Stimulated activated CD4-positive, alpha-beta T cell treated with anti-CD3 and anti-CD28 coated beads, Interleukin-12 subunit alpha, Interleukin-12 subunit beta, amount 100 ng/mL, for 48 hours (primary cell): ENCODE measurements around the gene NR6A1.

Experiments used
- DNase-seq, 3 donors: peaks; one replicate each; pipeline ENCODE4 v3.0.0-alpha.2; 2020; ENCODE audit warnings: low read depth in 2 of 3, low spot score in 1 of 3

Gene NR6A1

DNA sequence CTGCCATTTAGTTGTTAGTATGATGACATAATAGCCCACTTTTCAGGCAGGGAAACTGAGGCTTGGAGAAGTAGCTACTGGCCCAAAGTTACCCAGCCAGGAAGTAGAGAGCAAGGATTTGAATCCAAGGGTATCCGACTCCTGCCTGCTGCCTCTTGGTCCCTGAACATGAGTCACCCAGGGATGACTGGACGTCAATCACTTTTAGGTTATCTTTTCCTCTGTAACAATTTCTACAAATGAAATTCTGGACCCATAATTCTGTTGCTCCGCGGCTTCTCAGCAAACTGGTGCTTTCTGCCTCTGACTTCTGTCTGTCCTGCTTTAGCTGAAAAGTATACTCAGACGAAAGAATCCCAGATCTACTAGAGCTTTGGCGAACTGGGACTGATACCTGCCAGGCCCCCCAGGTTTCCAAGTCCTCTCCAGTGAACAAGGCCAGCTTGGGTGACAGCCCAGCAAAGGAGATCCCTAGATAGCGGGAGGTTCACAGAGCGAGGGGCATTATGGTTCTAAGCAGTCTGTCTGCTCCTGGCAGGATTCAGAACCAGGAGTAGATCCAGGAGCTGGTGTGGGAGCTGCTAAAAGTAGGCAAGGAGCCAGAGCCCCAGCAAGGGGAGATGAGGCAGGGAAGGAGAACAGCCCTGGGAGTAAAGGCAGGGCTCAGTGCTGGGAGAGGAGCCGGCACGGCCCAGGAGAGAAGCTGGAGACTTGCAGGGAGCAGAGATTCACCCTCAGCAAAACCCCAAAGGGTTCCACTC, 26.4 kb upstream of the NR6A1 start:
- DNase-seq = no peak

DNA sequence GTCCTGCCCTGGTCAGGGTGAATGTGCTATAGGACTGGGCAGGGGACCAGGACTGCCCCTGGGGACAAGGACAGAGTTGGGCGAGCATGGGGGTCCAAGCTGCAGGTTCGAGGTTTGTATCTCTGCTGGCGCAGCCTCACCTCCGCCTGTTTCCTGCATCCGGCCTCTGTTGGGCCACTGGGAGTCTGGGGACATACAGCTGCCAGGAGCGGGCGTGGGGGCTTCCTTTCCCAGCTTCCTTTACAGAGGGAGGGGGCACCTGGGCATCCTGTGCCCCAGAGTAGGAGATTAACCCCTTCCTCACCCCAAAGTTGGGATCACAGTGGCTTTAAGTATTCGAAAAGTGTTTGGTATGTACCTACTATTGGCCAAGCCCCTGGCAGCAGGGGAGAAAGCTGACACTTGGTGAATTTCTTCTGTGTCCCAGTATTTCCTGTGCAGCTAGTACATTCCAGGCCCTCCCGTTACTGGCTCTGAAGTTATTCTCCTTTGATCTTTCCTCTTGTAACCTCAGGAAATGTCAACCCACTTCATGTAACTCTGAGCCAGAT, 24.8 kb upstream of the NR6A1 start:
- no peak for DNase-seq

DNA sequence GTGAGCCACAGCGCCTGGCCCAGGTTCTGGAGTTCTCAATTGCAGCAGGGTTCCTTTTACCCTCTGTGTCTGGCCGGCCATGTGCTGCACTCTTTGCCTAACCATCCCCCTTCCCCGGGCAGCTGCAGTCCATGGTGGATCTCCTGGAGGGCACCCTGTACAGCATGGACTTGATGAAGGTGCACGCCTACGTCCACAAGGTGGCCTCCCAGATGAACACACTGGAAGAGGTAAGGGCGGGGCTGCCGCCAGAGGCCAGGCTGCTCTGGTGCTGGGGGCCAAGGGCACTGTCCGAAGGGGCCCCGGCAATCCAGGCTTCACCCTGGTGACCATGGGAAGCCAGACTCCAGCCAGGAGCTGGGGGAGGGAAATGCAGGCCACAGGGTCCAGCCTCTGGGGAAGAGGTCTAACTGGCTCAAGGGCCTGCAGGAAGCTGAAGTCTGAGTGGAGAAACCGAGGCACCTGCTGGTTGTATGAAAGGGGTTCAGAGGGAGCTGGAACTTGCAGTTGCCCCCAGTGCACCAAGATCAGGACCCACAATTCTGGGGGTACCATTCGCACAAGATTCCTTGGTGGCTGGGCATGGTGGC, 23.9 kb upstream of the NR6A1 start:
- no peak for DNase-seq

DNA sequence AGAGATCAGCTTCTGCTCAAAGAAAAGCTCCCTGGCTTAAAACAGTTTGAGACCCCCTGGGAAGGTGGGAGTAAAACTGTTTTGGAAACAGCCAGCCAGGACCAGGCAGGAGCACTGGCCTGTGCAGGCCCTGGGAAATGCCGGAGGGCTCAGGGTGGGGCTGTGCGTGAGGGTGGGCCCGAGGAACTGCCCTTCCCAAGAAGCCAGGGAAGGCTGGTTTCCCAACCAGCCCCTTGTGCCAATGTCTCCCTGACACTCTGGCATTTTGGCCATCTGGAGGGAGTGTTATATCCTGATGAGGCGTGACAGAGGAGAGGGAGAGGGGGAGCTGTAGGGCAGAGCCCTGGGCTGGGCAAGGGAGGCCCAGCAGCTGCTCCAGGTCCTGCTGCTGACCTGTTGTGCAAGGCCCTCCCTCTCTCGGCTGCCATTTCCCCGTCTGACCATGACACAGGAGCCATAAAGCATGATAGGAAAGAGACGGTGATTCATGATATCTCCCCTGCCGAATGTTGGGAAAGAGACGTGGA, 22.0 kb upstream of the NR6A1 start:
- no peak for DNase-seq

DNA sequence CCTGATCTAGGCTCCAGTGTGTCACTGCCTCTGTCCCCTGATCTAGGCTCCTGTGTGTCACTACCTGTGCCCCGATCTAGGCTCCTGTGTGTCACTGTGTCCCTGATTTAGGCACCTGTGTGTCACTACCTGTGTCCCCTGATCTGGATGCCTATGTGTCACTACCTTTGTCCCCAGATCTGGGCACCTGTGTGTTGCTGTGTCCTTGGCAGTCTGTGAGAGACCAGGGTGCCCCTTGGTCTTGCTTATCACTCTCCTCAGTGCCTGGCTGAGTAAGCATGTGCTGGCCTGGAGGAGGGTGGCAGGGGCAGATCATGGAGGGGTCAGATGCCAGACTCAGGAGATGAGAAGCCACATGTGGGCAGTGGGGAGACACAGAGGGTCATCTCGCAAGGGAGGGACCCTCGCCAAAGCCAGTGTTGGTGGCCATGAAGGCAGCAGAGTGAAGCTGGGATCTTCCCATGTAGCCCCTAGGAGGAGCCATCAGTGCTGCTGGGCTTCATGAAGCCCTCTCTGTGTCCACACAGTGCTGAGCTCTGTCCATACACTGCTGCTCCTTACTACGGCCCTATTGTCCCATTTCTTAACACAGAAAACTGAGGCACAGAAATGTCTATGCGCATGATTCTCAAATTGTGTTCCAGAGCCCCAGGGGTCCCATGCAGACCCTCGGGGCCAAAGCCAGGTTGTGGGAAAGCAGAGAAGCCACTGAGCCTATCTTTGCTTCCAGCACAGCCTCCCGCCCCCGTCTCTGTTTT, 21.3 kb upstream of the NR6A1 start:
- no peak for DNase-seq

DNA sequence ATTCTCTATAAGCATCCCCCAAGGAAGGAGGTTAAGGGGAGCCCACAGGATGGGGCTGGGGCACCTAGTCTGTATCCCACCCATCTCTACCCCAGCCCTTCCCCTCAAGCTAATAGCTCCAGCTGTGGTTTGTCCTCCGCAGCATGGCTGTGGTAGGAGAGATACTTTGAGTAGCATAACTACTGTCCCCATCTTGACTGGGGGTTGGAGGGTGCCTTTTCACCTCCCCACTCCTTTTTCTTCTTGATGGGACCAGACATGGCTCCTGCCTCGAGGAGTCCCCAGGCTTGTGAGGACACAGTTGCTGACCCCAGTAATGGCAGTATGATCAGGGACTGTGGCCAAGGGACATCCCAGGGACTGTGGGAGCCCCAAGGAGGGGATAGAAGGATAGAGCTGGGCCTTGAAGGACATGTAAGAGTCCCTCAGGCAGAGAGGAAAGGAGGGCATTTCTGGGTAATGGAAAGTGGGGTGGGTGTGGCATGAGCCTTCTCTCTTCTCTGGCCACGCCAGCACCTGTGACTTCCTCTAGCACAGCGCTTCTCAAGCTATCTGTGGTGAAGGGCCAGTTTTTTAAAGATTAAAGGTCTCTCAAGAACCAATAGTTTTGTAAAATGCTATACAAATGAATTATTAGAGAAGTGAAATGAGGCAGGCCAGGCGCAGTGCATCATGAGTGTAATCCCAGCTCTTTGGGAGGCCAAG, 19.8 kb upstream of the NR6A1 start:
- no peak for DNase-seq

DNA sequence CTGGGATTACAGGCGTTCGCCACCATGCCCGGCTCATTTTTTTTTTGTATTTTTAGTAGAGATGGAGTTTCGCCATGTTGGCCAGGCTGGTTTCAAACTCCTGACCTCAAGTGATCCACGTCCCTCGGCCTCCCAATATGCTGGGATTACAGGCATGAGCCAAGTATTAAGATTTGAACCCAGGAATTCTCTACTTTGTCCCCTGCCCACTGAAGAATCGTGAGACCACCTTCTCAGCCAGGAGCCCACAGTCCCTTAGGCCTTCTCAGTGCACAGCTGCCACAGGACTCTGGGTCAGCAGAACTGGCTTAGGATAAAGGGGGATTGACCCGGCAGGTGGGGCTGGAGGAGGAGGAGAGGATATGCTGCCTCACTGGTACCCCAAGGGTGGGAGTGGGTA, 19.2 kb upstream of the NR6A1 start:
- no peak for DNase-seq

DNA sequence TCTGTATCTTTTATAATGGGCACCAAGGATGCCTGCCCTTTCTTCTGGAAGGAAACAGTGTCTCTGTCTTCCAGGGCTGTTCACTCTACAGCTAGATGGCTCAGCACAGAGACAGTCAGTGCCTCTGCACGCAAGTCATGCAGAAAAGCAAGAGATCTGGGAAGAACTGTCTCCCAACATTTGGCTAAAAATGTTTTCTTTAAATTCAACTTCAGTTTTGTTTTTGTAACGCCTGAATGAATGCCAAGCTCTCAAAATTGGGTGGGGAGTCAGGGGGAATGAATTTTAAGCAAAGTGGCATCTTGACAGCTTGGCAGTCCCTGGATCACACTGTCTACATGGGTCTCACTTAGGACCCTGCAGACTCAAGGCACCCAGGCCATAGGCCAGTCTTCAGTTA, 18.4 kb upstream of the NR6A1 start:
- DNase-seq = no peak

DNA sequence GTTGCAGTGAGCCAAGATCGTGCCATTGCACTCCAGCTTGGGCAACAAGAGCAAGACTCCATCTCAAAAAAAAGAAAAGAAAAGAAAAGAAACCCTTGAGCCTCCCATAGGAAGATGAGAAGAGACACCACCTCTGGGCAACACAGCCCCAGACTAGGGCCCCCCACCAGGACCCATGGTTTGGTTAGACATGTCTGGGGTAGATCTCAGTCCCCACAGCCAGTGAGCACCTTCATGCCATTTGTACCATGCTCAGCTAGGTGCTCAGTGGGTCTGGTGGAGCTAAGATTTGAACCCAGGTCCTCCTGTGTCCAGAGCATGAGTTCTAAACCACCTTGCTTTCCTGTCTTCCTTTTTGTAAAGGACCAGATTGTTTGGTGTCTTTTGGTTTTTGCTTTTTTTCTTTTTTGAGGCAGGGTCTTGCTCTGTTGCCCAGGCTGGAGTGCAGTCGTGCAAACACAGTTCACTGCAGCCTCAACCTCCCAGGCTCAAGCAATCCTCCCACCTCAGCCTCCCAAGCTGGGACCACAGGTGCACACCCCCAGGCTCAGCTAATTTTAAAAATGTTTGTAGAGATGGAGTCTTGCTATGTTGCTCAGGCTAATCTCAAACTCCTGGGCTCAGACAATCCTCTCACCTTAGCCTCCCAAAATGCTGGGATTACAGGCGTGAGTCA, 17.6 kb upstream of the NR6A1 start:
- DNase-seq = no peak

DNA sequence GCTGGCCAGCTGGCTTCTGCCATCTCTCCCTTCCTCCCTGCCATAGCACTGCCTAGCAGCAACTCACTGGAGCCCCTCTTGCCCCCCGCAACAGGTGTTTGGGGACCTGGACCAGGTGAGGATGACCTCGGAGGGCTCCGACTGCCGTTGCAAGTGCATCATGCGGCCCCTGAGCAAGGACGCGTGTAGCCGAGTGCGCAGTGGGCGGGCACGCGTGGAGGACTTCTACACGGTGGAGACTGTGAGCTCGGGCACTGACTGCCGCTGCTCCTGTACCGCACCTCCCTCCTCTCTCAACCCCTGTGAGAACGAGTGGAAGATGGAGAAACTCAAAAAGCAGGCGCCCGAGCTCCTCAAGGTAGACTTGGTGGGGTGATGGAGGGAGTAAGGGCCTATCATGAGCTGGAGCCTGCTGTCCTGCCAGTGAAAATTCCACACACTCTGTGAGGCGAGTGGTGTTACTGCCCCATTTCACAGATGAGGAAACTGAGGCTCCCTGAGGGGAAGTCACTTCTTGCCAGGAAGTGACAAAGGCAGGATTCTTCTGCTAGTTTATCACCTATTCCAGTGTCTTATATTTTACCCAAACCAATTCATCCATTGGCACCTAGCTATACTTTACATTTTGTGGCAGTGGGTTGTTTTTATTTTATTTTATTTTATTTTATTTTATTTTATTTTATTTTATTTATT, 15.9 kb upstream of the NR6A1 start:
- no peak for DNase-seq

DNA sequence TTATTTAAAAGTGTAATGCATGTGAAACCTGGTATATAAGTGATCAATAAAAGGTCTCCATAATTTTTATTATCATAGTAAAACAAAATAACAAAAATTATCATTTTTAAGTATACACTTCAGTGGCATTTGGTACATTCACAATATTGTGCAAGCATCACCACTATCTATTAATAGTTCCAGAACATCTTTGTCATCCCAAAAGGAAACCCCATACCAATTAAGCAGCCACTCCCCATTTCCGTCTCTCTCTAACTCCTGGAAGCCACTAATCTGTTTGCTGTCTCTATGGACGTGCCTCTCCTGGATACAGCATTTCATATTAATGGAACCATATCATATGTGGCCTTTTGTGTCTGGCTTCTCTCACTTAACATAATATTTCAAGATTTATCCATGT, 13.4 kb upstream of the NR6A1 start:
- no peak for DNase-seq

DNA sequence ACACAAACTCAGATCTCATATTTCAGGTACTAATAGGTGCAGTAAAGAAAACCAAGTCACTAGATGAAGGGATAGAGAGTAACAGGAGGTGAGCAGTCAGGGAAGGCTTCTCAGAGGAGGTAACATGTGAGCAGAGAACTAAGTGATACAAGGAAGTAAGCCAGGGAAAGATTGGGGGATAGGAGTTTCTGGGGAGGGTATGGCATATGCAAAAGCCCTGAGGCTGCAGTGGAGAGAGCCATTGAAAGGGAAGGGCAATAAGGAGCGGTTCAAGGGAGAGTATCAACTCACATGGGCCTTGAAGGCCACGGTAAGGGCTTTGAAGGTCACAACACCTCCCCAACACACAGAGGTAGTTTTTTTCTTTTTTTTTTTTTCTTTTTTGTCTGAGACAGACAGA, 12.7 kb upstream of the NR6A1 start:
- no peak for DNase-seq

DNA sequence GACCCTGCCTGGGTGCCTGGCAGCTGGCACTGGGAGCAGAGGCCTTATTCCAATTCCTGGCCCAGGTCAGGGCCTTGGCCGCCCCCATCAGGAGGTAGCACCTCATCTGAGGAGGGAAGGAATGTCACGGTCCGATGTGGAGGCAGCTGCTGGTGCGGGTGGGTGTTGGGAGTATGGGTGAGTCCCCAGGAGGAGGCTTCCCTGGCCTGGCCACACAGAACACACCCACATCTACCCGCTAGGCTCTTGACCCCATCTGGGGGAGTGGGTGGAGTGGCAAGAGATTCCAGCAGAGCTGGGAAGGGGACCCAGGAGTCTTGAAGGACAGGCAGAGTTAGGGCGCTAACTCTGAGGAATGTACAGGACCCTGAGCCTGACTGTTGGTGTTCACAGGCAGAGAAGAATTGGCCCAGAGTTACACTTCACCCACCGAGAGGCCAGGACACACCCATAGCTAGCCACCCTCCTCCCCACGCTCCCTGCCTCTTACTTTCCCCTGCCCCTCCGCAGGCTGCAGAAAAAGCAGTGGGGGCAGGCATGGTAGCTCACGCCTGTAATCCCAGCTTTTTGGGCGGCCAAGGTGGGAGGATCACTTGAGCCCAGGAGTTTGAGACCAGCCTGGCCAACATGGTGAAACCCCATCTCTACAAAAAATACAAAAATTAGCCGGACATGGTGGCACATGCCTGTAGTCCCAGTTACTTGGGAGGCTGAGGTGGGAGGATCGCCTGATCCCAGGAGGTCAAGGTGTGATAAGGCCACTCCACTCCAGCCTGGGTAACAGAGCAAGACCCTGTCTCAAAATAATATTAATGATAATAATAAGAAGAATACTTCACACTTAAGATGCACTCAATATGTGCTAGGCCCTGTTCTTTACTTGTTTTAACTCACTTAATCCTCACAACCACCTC, 11.8 kb upstream of the NR6A1 start:
- DNase-seq = no peak

DNA sequence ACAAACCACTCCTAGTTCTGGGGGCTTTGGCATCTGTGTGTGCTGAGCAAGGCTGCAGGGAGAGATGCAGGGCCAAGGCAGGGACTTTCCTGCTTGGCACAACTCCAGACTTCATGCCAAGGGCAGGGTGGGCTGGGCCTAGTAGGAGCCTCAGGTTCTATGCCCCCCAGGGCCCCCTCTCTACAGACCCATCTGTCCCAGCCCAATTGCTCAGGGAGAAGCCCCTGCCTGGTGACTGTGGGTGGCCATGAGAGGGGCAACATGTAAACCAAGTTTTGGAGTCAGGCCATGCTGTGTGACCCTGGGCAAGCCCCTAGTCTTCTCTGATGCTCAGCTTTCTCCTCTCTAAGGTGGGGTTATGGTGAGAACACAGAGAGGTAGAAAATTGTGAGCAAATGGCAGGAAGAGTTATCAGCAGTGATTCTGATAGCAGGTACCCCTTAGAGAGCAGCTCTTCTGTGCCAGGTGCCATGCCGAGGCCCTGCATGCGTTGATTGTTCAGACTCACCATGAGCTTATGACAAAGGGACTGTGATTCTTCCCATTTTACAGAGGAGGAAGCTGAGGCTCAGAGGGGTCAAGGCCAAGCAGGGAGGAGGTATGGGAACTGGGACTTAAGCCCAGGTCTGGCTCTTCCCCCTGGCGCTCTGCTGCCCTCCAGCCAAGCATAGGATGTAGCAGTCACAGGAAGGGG, 11.0 kb upstream of the NR6A1 start:
- no peak for DNase-seq

DNA sequence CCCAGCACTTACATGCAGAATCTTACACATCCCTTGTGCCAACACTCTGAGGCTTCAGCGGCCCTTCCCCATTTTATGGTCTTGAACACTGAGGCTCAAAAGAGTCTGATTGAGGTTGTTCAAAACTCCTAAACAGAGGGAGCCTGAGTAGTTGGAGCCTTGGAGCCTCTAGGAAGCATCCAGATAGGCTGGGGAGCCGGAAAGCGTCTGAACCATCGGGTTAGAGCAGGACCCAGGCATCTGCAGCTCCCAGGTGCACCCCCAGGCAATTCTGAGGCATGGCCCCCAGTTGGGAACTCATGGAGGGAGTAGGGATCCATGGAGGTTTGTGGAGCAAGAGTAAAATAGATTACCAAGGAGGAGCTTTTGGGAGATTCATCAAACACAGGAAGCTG, 9.6 kb upstream of the NR6A1 start:
- DNase-seq = no peak

DNA sequence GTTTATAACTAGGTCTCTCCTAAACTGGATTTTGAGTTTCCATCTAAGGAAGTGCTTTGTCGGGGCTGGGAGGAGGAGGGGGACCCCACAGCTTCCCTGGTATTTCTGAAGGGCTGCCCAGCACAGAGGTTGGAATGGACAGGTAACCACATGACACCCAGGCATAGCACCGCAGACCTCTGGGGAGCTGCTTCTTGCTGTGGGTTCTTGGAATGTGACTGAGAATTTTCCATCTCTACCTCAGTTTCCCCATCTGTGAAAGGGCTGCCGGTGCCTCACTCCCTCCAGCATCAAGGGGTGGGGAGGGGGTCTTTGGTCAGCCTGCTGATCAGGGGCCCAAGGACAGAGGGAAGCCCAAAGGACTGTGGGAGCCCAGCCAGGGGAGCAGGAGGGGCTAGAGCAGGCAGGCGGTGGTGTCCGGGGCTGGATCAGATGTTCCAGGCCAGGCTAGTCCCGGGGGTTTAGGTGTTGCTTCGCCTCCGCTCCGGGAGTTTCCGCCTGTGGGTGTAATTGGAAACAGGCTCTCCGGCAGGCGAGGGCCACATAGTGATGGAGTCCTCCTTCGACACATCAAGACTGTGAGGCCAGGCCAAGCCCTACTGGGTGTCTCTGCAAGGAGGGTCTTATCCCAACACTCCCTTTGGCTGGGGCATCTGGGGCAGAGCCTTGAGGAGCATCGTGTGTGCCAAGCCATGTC, 9.1 kb upstream of the NR6A1 start:
- DNase-seq = no peak

DNA sequence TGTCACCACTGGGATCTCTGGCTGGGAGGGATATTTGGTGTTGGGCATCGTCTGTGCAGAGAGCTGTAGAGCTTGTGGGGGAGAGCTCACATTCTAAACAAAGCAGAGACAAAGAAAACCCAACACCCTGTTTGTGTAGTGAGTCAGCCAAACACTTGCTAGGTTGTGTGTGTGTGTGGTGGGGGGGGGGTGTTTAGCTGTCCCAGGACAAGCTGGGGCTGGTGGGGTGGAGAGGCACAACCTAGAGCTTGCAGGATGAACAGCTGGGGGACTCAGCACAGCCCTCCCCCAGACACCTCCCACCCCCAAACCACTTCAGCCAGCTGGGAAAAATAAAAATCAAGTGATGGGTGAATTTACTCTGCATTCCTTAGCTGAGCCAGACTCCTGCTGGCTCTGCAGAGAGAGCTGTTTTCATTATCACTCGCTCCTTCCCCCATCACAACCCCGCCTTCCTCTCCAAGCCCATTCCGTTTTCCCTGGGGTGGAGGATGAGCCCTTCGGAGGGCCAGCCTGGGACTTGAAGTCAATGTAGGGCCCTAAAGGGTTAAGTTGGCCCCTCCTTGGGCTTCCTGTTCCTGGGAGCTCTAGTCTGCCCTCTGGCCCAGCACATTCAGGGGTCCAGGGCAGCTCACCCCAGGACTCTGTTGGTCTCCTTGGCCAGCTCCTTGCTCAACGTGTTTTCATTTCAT, 8.4 kb upstream of the NR6A1 start:
- no peak for DNase-seq
